GM18858 (cell line): ENCODE data around the gene PRCD.
"Not testable (repeated sequence)": the region's sequence is repeated elsewhere in the genome, so short reads cannot be mapped to it uniquely, and the experiment has no call there.

Experiments used
- ATAC-seq: cut with Tn5 transposase; IDR thresholded peaks from one replicate; pipeline ENCODE4 v1.9.1; 2021; ENCODE audit not compliant: unreplicated experiment

The PRCD gene

DNA sequence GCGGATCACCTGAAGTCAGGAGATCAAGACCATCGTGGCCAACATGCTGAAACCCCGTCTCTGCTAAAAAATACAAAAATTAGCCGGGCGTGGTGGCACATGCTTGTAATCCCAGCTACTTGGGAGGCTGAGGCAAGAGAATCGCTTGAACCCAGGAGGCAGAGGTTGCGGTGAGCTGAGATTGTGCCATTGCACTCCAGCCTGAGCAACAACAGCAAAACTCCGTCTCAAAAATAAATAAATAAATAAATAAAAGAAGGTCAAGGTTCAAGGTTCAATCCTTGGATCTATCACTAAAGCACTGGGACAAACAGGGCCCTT lies 14.4 kb upstream of the PRCD start:
- ATAC-seq = not testable (repeated sequence)

DNA sequence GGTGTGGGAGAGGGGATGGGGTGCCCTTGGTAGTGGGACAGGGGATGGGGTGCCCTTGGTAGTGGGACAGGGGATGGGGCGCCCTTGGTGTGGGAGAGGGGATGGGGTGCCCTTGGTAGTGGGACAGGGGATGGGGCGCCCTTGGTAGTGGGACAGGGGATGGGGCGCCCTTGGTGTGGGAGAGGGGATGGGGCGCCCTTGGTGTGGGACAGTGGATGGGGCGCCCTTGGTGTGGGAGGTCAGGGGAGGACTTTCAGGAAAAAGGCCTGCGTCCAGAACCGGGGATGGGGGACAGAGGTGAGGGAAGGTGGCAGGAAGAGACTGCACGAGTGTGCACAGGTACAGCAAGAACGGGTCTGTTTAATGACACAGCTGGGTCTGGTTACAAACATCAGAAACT lies 12.8 kb upstream of the PRCD start:
- not testable (repeated sequence) for ATAC-seq

DNA sequence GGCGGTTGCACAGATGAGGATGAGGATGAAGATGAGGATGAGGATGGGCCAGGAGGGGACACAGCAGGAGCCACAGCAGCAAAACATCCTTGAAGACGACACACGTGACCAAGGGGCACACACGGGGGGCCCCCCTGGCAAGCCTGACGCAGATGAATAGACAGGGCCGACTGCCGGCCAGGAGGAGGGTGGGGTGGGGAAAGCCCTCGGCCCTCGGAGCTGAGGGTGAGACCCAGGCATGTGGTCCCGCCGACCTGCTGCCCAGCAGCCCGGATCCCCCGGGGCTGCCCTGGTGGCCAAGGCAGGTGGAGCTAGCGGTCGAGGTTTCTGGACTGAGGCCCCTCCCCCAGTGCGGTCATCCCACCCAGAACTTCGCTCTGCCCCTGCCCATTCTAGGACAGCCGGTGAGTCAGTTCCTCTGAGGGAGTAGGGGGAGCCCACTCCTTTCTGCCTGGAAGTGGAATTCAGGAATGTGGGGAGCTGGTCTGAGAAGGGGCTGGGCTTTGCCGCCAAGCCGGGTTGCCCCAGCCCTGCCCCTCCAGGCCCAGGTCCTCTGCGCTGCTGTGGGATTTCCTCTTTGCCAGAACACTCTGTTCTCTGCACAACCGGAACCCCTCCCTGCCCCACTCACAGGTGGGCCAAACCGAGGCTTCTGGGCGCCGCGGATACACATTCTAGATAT lies 12.3 kb upstream of the PRCD start:
- no peak for ATAC-seq

- ATAC-seq = no peak
Observed at GRCh38 chr17:76528156-76528527, 11.7 kb upstream of the PRCD start.

GRCh38 chr17:76528528-76529223 lies 11.2 kb upstream of the PRCD start:
- no peak for ATAC-seq

DNA sequence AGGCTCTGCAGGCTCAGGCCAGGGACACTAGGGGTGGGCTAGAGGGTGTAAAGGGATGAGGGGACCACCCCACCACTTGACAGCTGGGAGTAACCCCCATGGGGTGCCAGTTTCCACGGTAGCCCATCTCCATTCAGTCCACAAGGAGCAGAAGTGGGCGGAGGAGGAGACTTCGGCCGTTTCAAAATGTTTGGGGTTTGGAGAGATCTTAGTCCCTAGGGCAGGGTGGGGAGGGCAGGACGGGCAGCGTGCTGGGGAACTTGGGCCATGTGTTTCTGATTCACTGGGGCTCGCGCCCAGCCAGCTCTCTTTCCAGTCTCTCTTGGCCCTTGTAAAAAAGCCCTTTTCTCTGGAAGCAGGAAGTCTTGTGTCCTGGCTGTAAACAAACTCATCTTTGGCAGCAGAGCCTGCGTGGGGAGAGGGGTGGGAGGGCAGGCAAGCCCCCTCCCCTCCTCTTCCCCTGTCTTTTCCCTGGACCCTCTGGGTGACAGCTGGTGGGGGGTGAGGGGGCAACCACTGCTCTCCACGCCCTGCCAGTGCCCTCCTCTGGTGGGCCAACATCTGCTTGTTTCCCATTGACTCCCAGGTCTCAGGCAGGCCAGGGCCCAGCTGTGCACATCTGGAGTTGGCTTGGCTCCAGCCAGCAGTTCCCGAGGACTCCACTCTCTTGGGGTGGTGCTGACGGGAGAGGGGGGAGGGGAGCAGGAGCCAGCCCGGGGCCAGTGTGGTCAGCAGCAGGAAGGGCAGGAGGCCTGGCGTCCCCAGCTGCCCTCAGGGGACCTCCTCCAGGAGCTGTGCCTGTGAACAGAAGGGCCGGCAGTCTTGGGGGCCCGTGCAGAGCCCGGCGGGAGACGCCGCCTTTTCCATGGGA lies 10.4 kb upstream of the PRCD start:
- ATAC-seq = no peak

- no peak for ATAC-seq
Observed at GRCh38 chr17:76530095-76530723, 9.6 kb upstream of the PRCD start.

GRCh38 chr17:76530811-76531485 lies 8.9 kb upstream of the PRCD start:
- ATAC-seq = no peak

GRCh38 chr17:76531486-76532038 lies 8.3 kb upstream of the PRCD start:
- no peak for ATAC-seq

DNA sequence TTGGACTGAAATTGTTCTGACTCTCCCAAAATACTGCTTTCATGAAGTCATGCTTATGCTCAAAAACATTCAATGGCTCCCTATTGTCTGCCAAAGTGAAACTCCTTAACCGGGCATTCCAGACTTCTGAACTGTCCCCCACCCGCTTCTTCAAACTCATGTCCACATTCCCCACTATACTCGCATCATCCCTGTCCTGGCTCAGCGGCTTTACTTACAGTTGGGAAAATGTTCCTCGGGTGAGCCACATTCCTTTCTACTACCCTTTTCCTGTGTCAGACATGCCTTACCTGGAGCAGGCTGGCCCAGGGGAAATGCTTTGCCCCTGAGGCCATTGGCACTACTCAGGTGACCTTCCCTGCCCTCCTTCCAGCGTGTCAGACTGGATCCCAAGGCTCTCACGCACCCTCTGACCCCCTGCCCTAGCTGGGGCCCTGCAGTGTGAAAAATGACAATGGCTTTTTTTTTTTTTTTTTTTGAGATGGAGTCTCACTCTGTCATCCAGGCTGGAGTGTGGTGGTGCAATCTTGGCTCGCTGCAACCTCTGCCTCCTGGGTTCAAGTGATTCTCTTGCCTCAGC lies 7.7 kb upstream of the PRCD start:
- no peak for ATAC-seq

- ATAC-seq = not testable (repeated sequence)
Observed at GRCh38 chr17:76533640-76534359, 6.0 kb upstream of the PRCD start.

DNA sequence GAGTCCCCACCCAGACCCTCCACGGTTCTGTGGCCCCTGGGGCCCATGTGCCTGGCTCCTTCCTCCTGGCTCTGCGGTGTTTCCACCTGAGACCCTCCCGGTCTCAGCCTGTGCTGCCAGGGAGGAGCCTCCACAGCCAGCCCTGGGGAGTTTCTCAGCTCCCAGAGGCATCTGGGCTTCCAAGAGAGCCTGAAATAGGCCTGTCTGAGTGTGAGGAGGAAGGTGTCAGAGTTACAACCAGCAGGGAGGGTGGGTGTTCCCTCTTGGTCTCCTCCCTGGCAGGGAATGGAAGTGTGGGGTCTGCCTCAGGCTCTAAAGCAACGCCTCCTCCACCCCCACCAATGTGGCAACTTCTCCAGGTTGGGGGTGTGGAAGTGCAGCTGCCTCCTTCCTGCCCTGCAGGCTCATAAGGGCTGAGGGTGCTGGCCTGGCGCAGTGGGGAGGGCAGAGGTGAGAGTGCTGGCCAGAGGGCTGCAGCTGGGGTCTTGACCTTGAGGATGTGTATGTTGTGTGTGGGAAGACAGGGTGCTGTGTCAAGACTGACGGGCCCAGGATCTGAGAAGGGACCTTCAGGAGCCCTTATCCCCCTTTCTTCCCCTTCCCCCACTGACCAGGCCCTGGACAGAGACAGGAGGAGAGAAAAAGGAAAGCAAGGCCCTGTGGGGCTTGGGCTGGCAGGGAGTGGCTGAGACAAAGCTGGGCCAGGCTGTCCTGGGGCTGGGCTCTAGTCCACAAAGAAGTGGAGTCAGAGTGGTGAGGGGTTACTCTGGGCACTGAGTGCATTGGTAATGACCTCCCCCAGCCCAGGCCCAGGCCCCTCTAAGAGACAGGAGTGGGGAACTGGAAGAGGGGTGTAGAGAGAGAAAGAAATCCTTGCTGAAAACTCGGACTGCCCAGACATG lies 4.8 kb upstream of the PRCD start:
- no peak for ATAC-seq

GRCh38 chr17:76535788-76536510 lies 3.9 kb upstream of the PRCD start:
- ATAC-seq = no peak

GRCh38 chr17:76536511-76537287 lies 3.1 kb upstream of the PRCD start:
- no peak for ATAC-seq

GRCh38 chr17:76537288-76537577 lies 2.6 kb upstream of the PRCD start:
- ATAC-seq = no peak

DNA sequence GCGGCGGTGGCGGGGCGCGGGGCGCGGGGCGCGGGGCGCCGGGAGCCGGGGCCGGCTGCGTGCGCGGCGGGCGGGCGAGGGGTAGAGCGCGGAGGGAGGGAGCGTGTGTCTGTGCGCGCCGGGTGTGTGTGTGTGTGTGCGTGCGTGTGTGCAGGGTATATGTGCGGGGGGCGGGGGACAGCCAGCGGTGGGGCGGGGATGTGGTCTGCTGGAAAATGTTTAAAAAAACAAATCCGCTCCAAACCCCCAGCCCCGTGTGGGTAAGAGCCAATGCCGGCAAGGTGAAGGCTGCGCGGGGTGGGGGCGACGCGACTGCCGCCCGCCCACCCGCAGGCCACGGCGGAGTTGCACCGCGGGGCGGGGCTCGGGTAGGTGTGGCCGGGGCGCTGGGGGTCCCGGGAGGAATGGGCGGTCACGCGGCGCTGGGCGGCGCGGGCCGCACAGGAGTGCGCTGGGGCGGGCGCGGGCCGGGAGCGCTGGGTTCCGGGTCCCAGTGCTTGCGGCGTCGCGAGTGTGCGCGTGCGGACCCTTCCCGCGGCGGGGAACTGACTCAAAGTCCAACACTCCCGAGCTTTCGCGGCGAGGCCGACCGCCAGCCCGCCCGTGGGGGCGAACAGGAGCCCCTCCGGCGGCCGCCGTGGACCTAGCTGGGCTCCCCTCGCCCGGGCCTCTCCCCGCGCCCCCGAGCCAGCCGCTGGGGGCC lies 2.1 kb upstream of the PRCD start, which contains the start of gene CYGB:
TSS of gene CYGB (minus strand) at position 132 of the 703 bp plus-strand sequence. CDS start 167 bp downstream, outside the sequence.
- no peak for ATAC-seq
